GM13977 (cell line): ENCODE data around the gene PARP9.

Experiments used
- DNase-seq: peaks from one replicate; pipeline ENCODE4 v3.0.0; 2012; ENCODE audit warnings: low spot score
- in situ Hi-C: fragments of 300-500 bp; cut with MboI; formaldehyde crosslinking; loops from one replicate; pipeline ENCODE4 v1.12.0; 2022; ENCODE audit warnings: low sequenced_read_pairs, low pct_unique_long_range_greater_than_20kb, mixed read lengths, inconsistent platforms; ENCODE audit not compliant: unreplicated experiment
- TF ChIP-seq, protein P1 (sequence below): IDR thresholded peaks from 2 replicates; pipeline ENCODE4 v1.5.1; 2012; ENCODE audit warnings: mild to moderate bottlenecking, control low read depth; ENCODE audit not compliant: insufficient read depth; ENCODE audit errors: extremely low read depth, missing control alignments

Gene PARP9

DNA sequence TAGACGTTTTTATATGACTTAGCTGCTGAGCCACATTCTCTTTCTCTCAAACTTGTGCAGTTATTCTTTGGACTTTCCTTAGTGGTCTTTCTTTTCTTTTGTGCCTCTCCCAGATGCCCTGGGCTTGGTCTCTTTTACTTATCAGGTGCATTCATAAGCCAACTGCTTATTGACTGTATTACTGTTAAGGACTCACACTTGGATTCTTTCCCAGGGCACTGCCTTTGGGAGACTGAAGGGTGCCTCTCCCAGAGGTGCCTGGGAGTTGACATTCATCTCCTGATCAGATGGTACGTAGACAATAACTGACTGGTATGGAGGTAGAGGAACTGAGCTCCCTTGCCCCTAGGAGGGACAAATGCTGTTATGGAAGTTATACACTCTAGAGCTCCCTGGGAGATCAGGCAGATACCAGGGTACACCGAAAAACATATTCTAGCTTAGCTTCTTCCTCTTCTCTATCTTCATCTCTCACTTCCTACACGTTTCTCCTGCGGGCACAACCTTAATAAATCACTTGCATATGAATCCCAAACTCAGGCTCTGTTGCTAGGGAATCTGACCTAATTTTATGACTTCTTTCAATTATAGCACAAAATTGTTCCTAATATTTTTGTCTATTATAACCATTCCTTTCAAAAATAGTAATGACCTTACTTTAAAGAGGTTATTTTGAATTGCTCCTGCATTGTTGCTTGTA lies 38.1 kb upstream of the PARP9 start:
- DNase-seq = no peak
- TF ChIP-seq, protein P1, sequence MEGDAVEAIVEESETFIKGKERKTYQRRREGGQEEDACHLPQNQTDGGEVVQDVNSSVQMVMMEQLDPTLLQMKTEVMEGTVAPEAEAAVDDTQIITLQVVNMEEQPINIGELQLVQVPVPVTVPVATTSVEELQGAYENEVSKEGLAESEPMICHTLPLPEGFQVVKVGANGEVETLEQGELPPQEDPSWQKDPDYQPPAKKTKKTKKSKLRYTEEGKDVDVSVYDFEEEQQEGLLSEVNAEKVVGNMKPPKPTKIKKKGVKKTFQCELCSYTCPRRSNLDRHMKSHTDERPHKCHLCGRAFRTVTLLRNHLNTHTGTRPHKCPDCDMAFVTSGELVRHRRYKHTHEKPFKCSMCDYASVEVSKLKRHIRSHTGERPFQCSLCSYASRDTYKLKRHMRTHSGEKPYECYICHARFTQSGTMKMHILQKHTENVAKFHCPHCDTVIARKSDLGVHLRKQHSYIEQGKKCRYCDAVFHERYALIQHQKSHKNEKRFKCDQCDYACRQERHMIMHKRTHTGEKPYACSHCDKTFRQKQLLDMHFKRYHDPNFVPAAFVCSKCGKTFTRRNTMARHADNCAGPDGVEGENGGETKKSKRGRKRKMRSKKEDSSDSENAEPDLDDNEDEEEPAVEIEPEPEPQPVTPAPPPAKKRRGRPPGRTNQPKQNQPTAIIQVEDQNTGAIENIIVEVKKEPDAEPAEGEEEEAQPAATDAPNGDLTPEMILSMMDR = no peak
- in situ Hi-C loops = no loop called here

DNA sequence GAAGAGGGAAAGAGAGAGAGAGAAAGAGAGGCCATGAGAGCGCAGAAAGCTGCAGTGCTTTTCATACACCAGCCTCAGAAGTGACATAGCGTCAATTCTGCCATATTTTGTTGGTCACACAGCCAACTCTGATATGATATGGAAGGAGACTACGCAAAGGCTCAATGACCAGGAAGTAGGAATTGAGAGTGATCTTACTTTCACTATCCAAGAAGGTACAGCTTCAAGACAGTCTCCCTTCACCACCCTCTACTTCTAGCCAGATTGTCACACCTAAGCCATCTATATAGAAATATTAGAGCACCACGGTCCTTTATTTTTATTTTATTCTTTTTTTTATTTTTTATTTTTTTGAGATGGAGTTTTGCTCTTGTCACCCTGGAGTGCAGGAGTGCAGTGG lies 34.5 kb upstream of the PARP9 start:
- no peak for DNase-seq

DNA sequence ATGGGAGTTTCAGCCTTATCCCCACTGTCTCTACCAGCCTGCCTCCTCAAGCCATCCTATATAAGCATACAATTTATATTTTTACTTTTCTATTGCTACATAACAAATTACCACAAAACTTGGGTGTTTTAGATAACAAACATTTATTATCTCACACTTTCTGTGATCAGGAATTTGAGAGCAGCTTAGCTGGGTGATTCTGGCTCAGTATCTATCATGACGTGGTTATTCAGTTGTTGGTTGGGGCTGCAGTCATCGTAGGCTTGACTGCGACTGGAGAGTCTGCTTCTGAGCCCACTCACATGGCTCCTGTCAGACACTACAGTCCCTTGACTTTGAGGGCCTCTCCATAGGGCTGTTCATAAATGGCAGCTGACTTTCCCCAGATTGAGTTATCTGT lies 34.1 kb upstream of the PARP9 start:
- TF ChIP-seq, protein P1 = no peak
- in situ Hi-C loops = no loop called here
- DNase-seq = no peak

More for the DNA sequence above, 34.5 kb upstream of the PARP9 start:
- in situ Hi-C loops = no loop called here
- TF ChIP-seq, protein P1 = no peak

DNA sequence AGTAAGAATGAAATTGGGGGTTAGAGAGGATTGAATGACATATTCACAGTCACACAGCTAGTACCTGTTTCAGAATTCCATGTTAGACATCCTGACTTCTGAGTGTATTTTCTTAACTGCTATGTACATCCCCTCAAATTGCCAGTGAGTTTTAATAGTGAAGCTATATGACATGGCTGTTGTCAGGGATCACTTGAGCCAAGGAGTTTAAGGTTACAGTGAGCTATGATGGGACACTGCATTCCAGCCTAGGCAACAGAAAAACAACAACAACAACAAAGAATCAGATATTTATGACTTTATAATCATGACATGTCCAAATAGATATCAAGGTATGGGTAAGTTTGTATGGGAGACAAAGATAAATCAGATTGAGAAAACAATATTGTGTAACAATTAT lies 29.9 kb upstream of the PARP9 start:
- in situ Hi-C loops = no loop called here
- DNase-seq = no peak
- TF ChIP-seq, protein P1 = no peak

DNA sequence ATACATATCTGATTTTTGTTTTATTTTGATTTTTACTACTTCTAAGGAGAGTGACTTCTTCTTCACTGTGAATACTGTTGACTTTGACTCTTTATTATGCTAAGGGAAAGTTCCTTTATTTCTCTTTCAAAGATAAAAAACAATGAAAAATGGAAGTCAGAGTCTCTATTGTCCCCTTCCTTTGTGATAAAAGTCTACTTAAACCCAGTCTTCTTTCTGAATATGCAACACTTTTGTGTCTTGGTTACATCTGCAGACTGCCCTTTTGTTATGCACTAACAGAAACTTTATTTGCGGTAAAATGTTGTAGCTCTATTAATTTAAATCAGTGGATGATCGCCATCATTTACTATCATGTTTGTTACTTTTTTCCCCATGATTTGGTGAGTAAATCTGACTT lies 26.5 kb upstream of the PARP9 start:
- TF ChIP-seq, protein P1 = no peak
- no peak for DNase-seq
- in situ Hi-C loops = no loop called here

DNA sequence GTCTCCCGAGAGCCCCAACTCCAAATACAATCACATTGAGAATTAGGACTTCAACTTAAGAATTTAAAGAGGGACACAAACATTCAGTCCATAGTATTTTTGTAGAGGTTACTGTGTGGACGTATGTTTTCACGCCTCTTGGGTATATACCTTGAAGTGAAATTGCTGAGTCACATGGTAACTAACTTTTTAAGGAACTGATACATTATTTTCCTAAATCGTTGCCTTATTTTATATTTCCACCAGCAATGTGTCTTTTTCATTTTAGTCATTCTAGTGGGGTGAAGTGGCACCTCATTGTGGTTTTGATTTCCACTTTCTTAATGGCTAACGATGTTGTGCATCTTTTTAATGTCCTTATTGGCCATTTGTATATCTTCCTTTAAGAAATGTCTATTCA lies 25.2 kb upstream of the PARP9 start:
- DNase-seq = no peak

More for the DNA sequence above, 25.2 kb upstream of the PARP9 start:
- in situ Hi-C loops = no loop called here
- TF ChIP-seq, protein P1 = no peak
